Measurements from ENCODE around the gene CHN2.

GRCh38 chr7:29248713-29249382 is 54.3 kb downstream of the CHN2 start:
- TF ChIP-seq, protein P1, sequence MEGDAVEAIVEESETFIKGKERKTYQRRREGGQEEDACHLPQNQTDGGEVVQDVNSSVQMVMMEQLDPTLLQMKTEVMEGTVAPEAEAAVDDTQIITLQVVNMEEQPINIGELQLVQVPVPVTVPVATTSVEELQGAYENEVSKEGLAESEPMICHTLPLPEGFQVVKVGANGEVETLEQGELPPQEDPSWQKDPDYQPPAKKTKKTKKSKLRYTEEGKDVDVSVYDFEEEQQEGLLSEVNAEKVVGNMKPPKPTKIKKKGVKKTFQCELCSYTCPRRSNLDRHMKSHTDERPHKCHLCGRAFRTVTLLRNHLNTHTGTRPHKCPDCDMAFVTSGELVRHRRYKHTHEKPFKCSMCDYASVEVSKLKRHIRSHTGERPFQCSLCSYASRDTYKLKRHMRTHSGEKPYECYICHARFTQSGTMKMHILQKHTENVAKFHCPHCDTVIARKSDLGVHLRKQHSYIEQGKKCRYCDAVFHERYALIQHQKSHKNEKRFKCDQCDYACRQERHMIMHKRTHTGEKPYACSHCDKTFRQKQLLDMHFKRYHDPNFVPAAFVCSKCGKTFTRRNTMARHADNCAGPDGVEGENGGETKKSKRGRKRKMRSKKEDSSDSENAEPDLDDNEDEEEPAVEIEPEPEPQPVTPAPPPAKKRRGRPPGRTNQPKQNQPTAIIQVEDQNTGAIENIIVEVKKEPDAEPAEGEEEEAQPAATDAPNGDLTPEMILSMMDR (IDR thresholded peaks at IDR 0.05): no peak
- TF ChIP-seq ZFX (IDR thresholded peaks at IDR 0.05; ENCODE audit: borderline replicate concordance): no peak

Measured in 22Rv1 (cell line).